ENCODE measurements around the gene TEX50.
"Not testable (repeated sequence)": the region's sequence is repeated elsewhere in the genome, so short reads cannot be mapped to it uniquely, and the experiment has no call there.

- TF ChIP-seq POLR2A, CTCF (IDR thresholded peaks at IDR 0.05): not testable (repeated sequence)
Observed at GRCh38 chr1:173591138-173591537, 44.0 kb upstream of the TEX50 start.
